IMR-90 (cell line): ENCODE measurements around the gene TRMT10B. TPM values are rescaled to one million over a fixed set of nuclear protein-coding genes. Genes with fewer than 3 reads are reported as not detected.

Source experiments
- ATAC-seq: fragments of 200-7000 bp; cut with Tn5 transposase; 2 replicates; pipeline ENCODE4 v1.9.1; 2020; ENCODE audit warnings: low read depth, mild to moderate bottlenecking, moderate library complexity
- BruUV-seq: library from RNA; stranded (reverse); fragments of 400-500 nt; replicated peaks from 2 replicates; lab custom pipeline; 2021; lab: Mats Ljungman, UMichigan
- CTCF ChIA-PET: fragments of 300-600 bp; formaldehyde crosslinking; extraction: SDS; loops from one replicate; lab custom pipeline; 2021; ENCODE audit warnings: antibody characterized with exemption; lab: Yijun Ruan, JAX
- POLR2A ChIA-PET: fragments of 300-600 bp; sonication (Branson Sonifier 250); formaldehyde crosslinking; loops from one replicate; lab custom pipeline; 2022; ENCODE audit warnings: antibody characterized with exemption; ENCODE audit not compliant: unreplicated experiment; lab: Charles Lee
- DNase-seq: peaks from one replicate; pipeline ENCODE4 v3.0.0; 2013
- H2AFZ ChIP-seq: replicated peaks from 2 replicates; pipeline ENCODE3; 2013; ENCODE audit warnings: low read length, mild to moderate bottlenecking; ENCODE audit not compliant: poor library complexity
- H2AK5ac ChIP-seq: 2 replicates; pipeline ENCODE4 v1.6.1; 2013; ENCODE audit warnings: low read depth, low read length, inconsistent platforms
- H2AK9ac ChIP-seq: replicated peaks from 2 replicates; pipeline ENCODE3; 2013; ENCODE audit warnings: mild to moderate bottlenecking, low read depth, low read length, moderate library complexity; ENCODE audit not compliant: poor library complexity
- H2BK120ac ChIP-seq: 2 replicates; pipeline ENCODE4 v1.6.1; 2013; ENCODE audit warnings: low read depth, low read length, inconsistent platforms
- H2BK15ac ChIP-seq: 3 replicates; pipeline ENCODE4 v1.6.1; 2013; ENCODE audit warnings: low read depth, low read length, inconsistent platforms
- H2BK20ac ChIP-seq: 2 replicates; pipeline ENCODE4 v1.6.1; 2013; ENCODE audit warnings: low read depth, mild to moderate bottlenecking, inconsistent platforms, low read length, moderate library complexity
- H2BK5ac ChIP-seq: 2 replicates; pipeline ENCODE4 v1.6.1; 2013; ENCODE audit warnings: mild to moderate bottlenecking, low read depth, low read length, inconsistent platforms; ENCODE audit not compliant: poor library complexity, severe bottlenecking
- H3K14ac ChIP-seq: replicated peaks from 2 replicates; pipeline ENCODE4 v1.6.1; 2013; ENCODE audit warnings: low read depth, low read length, inconsistent platforms
- H3K18ac ChIP-seq: 2 replicates; pipeline ENCODE4 v1.6.1; 2013; ENCODE audit warnings: low read depth, low read length, control low read depth
- H3K23ac ChIP-seq: 2 replicates; pipeline ENCODE4 v1.6.1; 2013; ENCODE audit warnings: low read depth, low read length, inconsistent platforms
- H3K27ac ChIP-seq: 2 replicates; pipeline ENCODE4 v1.5.1; 2013; ENCODE audit warnings: mild to moderate bottlenecking, control low read depth, low read length; ENCODE audit not compliant: insufficient read depth
- H3K27me3 ChIP-seq: 2 replicates; pipeline ENCODE4 v1.6.1; 2013; ENCODE audit warnings: low read length; ENCODE audit not compliant: control insufficient read depth, insufficient read depth
- H3K36me3 ChIP-seq: 2 replicates; pipeline ENCODE4 v1.6.1; 2013; ENCODE audit warnings: low read length, mixed read lengths; ENCODE audit not compliant: control insufficient read depth, insufficient read depth
- H3K4ac ChIP-seq: 2 replicates; pipeline ENCODE4 v1.6.1; 2013; ENCODE audit warnings: low read depth, low read length, inconsistent platforms
- H3K4me1 ChIP-seq: 2 replicates; pipeline ENCODE4 v1.6.1; 2013; ENCODE audit warnings: low read length, mixed read lengths; ENCODE audit not compliant: control insufficient read depth, insufficient read depth
- H3K4me2 ChIP-seq: 2 replicates; pipeline ENCODE4 v1.6.1; 2013; ENCODE audit warnings: low read depth, mild to moderate bottlenecking, control low read depth, low read length, moderate library complexity
- H3K4me3 ChIP-seq: 2 replicates; pipeline ENCODE4 v1.5.1; 2013; ENCODE audit warnings: low read depth, mild to moderate bottlenecking, control low read depth, low read length, moderate library complexity; ENCODE audit not compliant: insufficient read depth
- H3K56ac ChIP-seq: 2 replicates; pipeline ENCODE4 v1.6.1; 2013; ENCODE audit warnings: low read length, inconsistent platforms; ENCODE audit not compliant: insufficient read depth; ENCODE audit errors: extremely low read depth
- H3K79me1 ChIP-seq, 2 experiments: 2 replicates each; pipeline ENCODE4 v1.6.1; 2013; ENCODE audit warnings: low read length in 2 of 2, inconsistent platforms in 1 of 2, low read depth in 1 of 2
- H3K9ac ChIP-seq: 2 replicates; pipeline ENCODE4 v1.6.1; 2013; ENCODE audit warnings: low read depth, low read length, control low read depth
- H3K9me1 ChIP-seq: 2 replicates; pipeline ENCODE4 v1.6.1; 2013; ENCODE audit warnings: low read length, inconsistent platforms; ENCODE audit not compliant: insufficient read depth
- H3K9me3 ChIP-seq: 2 replicates; pipeline ENCODE4 v1.6.1; 2013; ENCODE audit warnings: low read length; ENCODE audit not compliant: control insufficient read depth, insufficient read depth
- H4K20me1 ChIP-seq: 2 replicates; pipeline ENCODE4 v1.6.1; 2013; ENCODE audit warnings: low read length, inconsistent platforms; ENCODE audit not compliant: insufficient read depth
- H4K5ac ChIP-seq: 2 replicates; pipeline ENCODE4 v1.6.1; 2013; ENCODE audit warnings: mild to moderate bottlenecking, low read depth, low read length, control low read depth
- H4K8ac ChIP-seq, 2 experiments: 2 replicates each; pipeline ENCODE4 v1.6.1; 2013; ENCODE audit warnings: low read depth in 2 of 2, low read length in 2 of 2, control low read depth in 1 of 2, inconsistent platforms in 1 of 2
- H4K91ac ChIP-seq: 2 replicates; pipeline ENCODE4 v1.6.1; 2013; ENCODE audit warnings: low read depth, low read length, inconsistent platforms; ENCODE audit not compliant: insufficient read depth
- BHLHE40 ChIP-seq: fragments of 150-350 bp; IDR thresholded peaks from 2 replicates; pipeline ENCODE4 v1.6.1; 2016; ENCODE audit warnings: mild to moderate bottlenecking, low read depth, low read length
- CEBPB ChIP-seq: IDR thresholded peaks from 2 replicates; pipeline ENCODE4 v1.6.1; 2012; ENCODE audit warnings: low read depth, low read length, improper control_type of control experiment
- CTCF ChIP-seq: conservative IDR thresholded peaks from 2 replicates; pipeline ENCODE4 v1.5.1; 2012; ENCODE audit warnings: mild to moderate bottlenecking, low read depth, low read length, improper control_type of control experiment
- ELK1 ChIP-seq: fragments of 150-350 bp; IDR thresholded peaks from 2 replicates; pipeline ENCODE4 v1.6.1; 2016; ENCODE audit warnings: low read depth, mild to moderate bottlenecking, low read length, moderate library complexity, borderline replicate concordance
- FOS ChIP-seq: fragments of 150-350 bp; IDR thresholded peaks from 2 replicates; pipeline ENCODE4 v1.6.1; 2016; ENCODE audit warnings: low read depth, low read length
- MAFK ChIP-seq: IDR thresholded peaks from 2 replicates; pipeline ENCODE4 v1.6.1; 2012; ENCODE audit warnings: low read depth, low read length, improper control_type of control experiment
- MAZ ChIP-seq: IDR thresholded peaks from 2 replicates; pipeline ENCODE4 v1.6.1; 2012; ENCODE audit warnings: low read depth, mild to moderate bottlenecking, low read length, improper control_type of control experiment, moderate library complexity, borderline replicate concordance
- MXI1 ChIP-seq: IDR thresholded peaks from 2 replicates; pipeline ENCODE4 v1.6.1; 2012; ENCODE audit warnings: low read depth, mild to moderate bottlenecking, low read length, moderate library complexity, borderline replicate concordance
- NFE2L2 ChIP-seq: fragments of 150-350 bp; IDR thresholded peaks from 2 replicates; pipeline ENCODE4 v1.6.1; 2016; ENCODE audit warnings: low read depth, mild to moderate bottlenecking, low read length
- POLR2A ChIP-seq: IDR thresholded peaks from 2 replicates; pipeline ENCODE4 v1.6.1; 2012; ENCODE audit warnings: mild to moderate bottlenecking, low read depth, low read length
- RAD21 ChIP-seq: IDR thresholded peaks from 2 replicates; pipeline ENCODE4 v1.6.1; 2012; ENCODE audit warnings: low read length, improper control_type of control experiment
- RCOR1 ChIP-seq: IDR thresholded peaks from 2 replicates; pipeline ENCODE4 v1.6.1; 2012; ENCODE audit warnings: mild to moderate bottlenecking, low read length, improper control_type of control experiment; ENCODE audit not compliant: insufficient replicate concordance
- RFX5 ChIP-seq: IDR thresholded peaks from 2 replicates; pipeline ENCODE4 v1.8.0; 2012; ENCODE audit warnings: low read depth, mild to moderate bottlenecking, low read length, moderate library complexity
- SMC3 ChIP-seq: fragments of 150-350 bp; IDR thresholded peaks from 2 replicates; pipeline ENCODE4 v1.6.1; 2016; ENCODE audit warnings: low read depth, mild to moderate bottlenecking, antibody characterized with exemption, low read length, moderate library complexity
- USF2 ChIP-seq: fragments of 150-350 bp; IDR thresholded peaks from 2 replicates; pipeline ENCODE4 v1.6.1; 2017; ENCODE audit warnings: mild to moderate bottlenecking, antibody characterized with exemption, low read length, low read depth
- WGBS, 2 experiments: methylation state at CpG; one replicate each; pipeline versions ENCODE4 v1.1.5 to v1.1.7; 2013; ENCODE audit warnings: missing lambda C conversion rate in 2 of 2; ENCODE audit not compliant: insufficient read length in 1 of 2; ENCODE audit errors: extremely low coverage in 2 of 2; 5-methylcytosine and 5-hydroxymethylcytosine counted together
- dilution Hi-C: fragments of 300-500 bp; cut with HindIII; formaldehyde crosslinking; loops from one replicate; pipeline ENCODE4 v1.14.3; 2018; ENCODE audit warnings: low sequenced_read_pairs; ENCODE audit not compliant: unreplicated experiment
- in situ Hi-C: fragments of 300-500 bp; cut with MboI; formaldehyde crosslinking; loops from 3 replicates; pipeline ENCODE4 v1.14.3; 2019; ENCODE audit warnings: low sequenced_read_pairs, inconsistent platforms, mixed read lengths
- intact Hi-C: fragments of 100-400 bp; cut with micrococcal nuclease; formaldehyde crosslinking; loops from 2 replicates; pipeline ENCODE4 v1.10.0; 2022
- polyA plus RNA-seq, 3 experiments: library from polyadenylated mRNA; depleted of rRNA; stranded (reverse); fragments of >200 nt; gene quantifications; 2 replicates each; pipeline ENCODE4 v1.2.3, GENCODE V29; 2012; ENCODE audit warnings: low replicate concordance in 1 of 3
- total RNA-seq: library from RNA; depleted of rRNA; stranded (reverse); fragments of >200 nt; gene quantifications from 2 replicates; pipeline ENCODE4 v1.2.3, GENCODE V29; 2012

Gene TRMT10B
- total and polyA plus RNA-seq, 2 of the 4 experiments (the other 2 are of a cell fraction) = 2.3 to 4.5 TPM

- intact Hi-C loops = no loop called here
- Histone ChIP-seq H4K8ac (no peak overlapping the region), H3K9me1 (0 out of 2 replicates have a peak, but pooled peaks cover 7% of the 10 kb centered on the region), H3K4ac (no peak overlapping the region), H3K18ac (no peak overlapping the region), H3K79me1 (peaks cover 11 to 16% of the 10 kb centered on the region in 2 experiments; a peak in 3 of 4 replicates), H2BK5ac (no peak overlapping the region), H3K9ac (no peak overlapping the region), H3K27me3 (no peaks in the 10 kb centered on the region), H2AFZ (no peak overlapping the region), H3K23ac (no peak overlapping the region), H3K36me3 (peaks cover 20% of the 10 kb centered on the region), H3K9me3 (no peaks in the 10 kb centered on the region), H2BK20ac (no peak overlapping the region), H3K27ac (no peak overlapping the region), H3K56ac (no peak overlapping the region), H4K5ac (no peak overlapping the region), H3K4me2 (no peak overlapping the region), H3K4me3 (no peak overlapping the region), H3K4me1 (peaks cover 6% of the 10 kb centered on the region), H2BK120ac (no peak overlapping the region), H4K91ac (no peak overlapping the region), H2BK15ac (no peak overlapping the region), H3K14ac (no peak overlapping the region), H4K20me1 (no peaks in the 10 kb centered on the region; the same call in 1 of the 2 replicates), H2AK9ac (no peak overlapping the region), H2AK5ac (no peak overlapping the region)
- in situ Hi-C loops = loop anchor here (10.0 kb wide), 1 partner anchor 285 kb away; the partner anchor contains the start of gene POLR1E
- no TSS peak for BruUV-seq
- ChIA-PET POLR2A (no interaction called here), CTCF (interaction anchor here (0.5 kb wide), 1 partner anchor 391 kb away, joined by 3 read pairs; no protein-coding TSS in a partner anchor)
- DNase-seq = no peak
- no peak for ATAC-seq
- WGBS, 2 experiments = no CpG with 5 or more reads among the region's 3 CpGs
- no peak for TF ChIP-seq FOS
- no peak for TF ChIP-seq MAZ
- TF ChIP-seq MXI1 = no peak
- TF ChIP-seq POLR2A = no peak
- TF ChIP-seq RAD21 = no peak
- no peak for TF ChIP-seq SMC3
- no peak for TF ChIP-seq CTCF
- no peak for TF ChIP-seq CEBPB
- no peak for TF ChIP-seq ELK1
- TF ChIP-seq USF2 = no peak
- TF ChIP-seq NFE2L2 = no peak
- TF ChIP-seq MAFK = no peak
- no peak for TF ChIP-seq BHLHE40
- no peak for TF ChIP-seq RCOR1
- TF ChIP-seq RFX5 = no peak
- dilution Hi-C loops = no loop called here
Measured at GRCh38 chr9:37769995-37770394, 16.4 kb downstream of the TRMT10B start.
